Measurements from ENCODE around the gene LHB.

Gene LHB

DNA sequence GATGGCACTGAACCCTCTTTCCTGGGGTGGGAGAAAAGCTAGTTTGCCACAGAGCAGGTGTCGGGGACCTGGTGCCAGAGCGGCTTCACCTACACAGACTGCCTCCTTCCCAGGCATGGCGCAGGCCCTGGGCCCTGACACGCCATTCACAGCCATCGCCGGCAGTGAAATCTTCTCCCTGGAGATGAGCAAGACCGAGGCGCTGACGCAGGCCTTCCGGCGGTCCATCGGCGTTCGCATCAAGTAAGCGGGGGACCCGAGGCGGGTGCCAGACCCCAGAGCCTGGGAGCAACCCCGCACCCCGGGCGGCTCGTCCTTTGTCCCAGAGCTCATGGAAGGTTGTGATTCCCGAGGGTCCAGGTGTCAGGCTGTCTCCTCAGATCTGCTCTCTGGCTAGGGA, 10.0 kb downstream of the LHB start:
- no peak for DNase-seq

GRCh38 chr19:49004964-49005614, 11.8 kb downstream of the LHB start:
- no peak for DNase-seq

- no peak for DNase-seq
Measured at GRCh38 chr19:49004133-49004532, 12.8 kb downstream of the LHB start.

- peak; percentile 28 for DNase-seq
Measured at GRCh38 chr19:48999481-49000325, 17.2 kb downstream of the LHB start.

DNA sequence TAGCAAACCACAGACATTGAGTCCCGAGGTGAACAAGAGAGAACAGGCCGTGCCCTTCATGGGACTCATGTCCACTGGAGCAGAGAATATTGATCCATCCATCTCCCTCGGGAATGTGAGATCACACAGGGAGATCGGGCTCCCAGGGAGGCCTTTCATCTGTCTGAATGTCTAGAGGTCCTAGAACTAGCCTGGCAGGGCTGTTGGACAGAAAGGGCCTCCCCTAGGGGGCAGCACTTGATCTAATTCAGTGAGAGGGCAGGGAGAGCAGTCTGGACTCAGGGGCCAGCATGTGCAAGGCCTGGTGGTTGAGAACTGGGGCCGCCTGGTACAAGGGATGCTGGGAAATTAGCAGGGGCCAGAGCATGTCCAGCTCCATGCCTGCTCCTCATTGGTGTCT, 18.9 kb downstream of the LHB start:
- DNase-seq = peak; percentile 30

- no peak for DNase-seq
Measured at GRCh38 chr19:48994035-48994386, 22.9 kb downstream of the LHB start.

- DNase-seq = peak; percentile 97
Measured at GRCh38 chr19:48993175-48994034, 23.5 kb downstream of the LHB start, which contains the start of the genes GYS1 and RUVBL2. TSS of gene GYS1 (minus strand) at chr19:48993309. CDS start at chr19:48993112, 197 bp downstream. TSS of gene RUVBL2 (plus strand) at chr19:48993887. CDS start at chr19:48993912, 25 bp downstream.

- no peak for DNase-seq
Measured at GRCh38 chr19:48992581-48993174, 24.2 kb downstream of the LHB start.

GRCh38 chr19:48991873-48992580, 24.9 kb downstream of the LHB start:
- DNase-seq = no peak

- no peak for DNase-seq
Measured at GRCh38 chr19:48991011-48991609, 25.8 kb downstream of the LHB start.

DNA sequence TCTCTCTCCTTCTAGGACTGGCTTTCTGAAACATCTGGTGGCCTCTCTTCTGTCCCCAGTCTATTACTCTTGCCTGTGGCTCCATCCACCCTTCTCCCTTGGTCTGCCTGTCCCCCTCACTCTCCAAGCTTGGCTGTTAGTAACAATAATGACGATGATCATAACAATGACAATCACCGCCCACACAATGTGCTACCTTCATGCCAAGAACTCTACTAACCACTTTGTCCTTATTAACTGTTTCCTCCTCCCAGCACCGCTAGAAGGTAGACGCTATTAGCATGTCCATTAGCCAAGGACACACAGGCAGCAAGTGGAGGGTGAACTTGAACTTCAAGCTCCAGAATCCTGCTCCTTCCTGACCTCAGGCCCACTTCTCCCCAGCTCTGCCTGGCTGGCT, 26.5 kb downstream of the LHB start:
- DNase-seq = no peak

- DNase-seq = no peak
Measured at GRCh38 chr19:48989701-48990291, 27.1 kb downstream of the LHB start.

GRCh38 chr19:48988860-48989259, 28.0 kb downstream of the LHB start:
- DNase-seq = no peak

- no peak for DNase-seq
Measured at GRCh38 chr19:48988286-48988685, 28.6 kb downstream of the LHB start.

DNA sequence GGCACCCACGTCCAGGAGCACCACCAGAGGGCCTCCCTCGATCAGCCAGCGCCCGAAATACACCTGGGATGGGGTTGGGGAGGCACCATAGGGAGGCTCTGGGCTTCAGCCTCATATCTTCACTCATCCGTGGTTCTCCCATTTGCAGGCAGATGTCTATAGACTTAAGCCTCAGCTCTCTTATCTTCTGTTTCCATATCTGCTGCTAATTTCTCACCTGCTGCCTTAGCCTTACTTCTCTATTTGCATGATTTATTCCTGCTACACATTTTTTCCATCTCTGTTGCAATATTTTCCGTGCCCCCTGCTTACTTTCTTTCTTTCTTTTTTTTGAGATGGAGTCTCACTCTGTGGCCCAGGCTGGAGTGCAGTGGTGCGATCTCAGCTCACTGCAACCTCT, 29.6 kb downstream of the LHB start:
- no peak for DNase-seq

- DNase-seq = no peak
Measured at GRCh38 chr19:48986211-48986610, 30.7 kb downstream of the LHB start.

DNA sequence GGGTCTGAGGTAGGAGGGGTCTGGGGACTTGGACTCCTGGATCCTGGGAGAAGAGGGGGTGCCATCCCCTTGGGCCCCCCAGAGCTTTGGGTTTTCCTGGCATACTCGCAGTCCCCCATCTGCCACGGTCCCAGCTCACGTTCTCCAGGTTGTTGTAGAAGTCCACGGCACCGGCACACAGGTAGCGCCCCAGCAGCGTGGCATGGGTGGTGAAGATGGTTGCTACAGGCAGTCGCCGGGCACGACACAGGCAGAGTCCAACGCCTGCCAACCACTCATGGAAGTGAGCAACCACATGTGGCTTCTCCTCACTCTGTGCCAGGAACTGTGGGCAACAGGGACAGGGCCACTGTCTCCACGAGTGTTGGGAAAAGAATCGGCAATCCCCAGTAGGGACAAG, 31.2 kb downstream of the LHB start:
- no peak for DNase-seq

DNA sequence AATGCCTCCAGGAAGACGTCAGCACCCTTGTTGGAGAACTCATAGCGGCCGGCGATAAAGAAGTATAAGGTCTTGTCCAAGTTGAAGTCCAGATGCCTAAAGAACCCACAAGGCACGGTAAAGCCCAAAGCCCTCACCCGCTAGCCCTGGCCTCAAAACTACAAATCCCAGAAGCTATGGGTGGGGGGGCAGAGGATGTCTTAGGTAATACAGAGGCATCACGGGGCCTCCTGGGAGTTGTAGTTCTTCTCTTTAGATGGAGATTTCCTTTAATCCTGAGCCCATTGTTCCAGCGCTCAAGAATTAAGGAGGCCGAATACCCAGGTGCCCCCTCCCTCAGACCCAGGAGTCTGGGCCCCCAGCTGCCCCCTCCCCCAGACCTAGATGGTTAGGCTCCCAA, 34.6 kb downstream of the LHB start:
- DNase-seq = no peak

DNA sequence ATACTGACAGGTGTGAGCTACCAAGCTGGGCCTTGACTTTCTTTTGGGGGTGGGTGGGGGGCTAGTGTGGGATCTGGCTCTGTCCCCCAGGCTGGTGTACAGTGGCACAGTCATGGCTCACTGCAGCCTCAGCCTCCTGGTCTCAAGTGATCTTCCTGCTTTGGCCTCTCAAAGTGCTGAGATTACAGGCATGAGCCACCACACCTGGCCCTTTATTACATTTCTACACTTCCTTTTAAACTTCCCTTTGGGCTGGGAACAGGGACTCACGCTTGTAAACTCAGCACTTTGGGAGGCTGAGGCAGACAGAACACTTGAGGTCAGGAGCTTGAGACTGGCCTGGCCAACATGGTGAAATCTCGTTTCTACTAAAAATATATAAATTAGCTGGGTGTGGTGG, 39.8 kb downstream of the LHB start:
- DNase-seq = no peak

- no peak for DNase-seq
Measured at GRCh38 chr19:48975947-48976847, 40.7 kb downstream of the LHB start.
